Mucosa of rectum (tissue), 2 donors: ENCODE measurements around the gene DAG1.

Source experiments
- H3K27ac ChIP-seq, 2 donors: one replicate each; pipeline ENCODE4 v1.7.0; 2013; ENCODE audit warnings: inconsistent platforms in 2 of 2, low read depth in 2 of 2, low read length in 2 of 2
- H3K27me3 ChIP-seq, 2 donors: one replicate each; pipeline ENCODE4 v1.7.0; 2013; ENCODE audit warnings: low read length in 2 of 2; ENCODE audit not compliant: control insufficient read depth in 2 of 2, insufficient read depth in 2 of 2
- H3K36me3 ChIP-seq, 2 donors: one replicate each; pipeline ENCODE4 v1.7.0; 2013; ENCODE audit warnings: low read length in 2 of 2; ENCODE audit not compliant: control insufficient read depth in 2 of 2, insufficient read depth in 2 of 2
- H3K4me1 ChIP-seq, 2 donors: one replicate each; pipeline ENCODE4 v1.7.0; 2013; ENCODE audit warnings: low read length in 2 of 2, mild to moderate bottlenecking in 1 of 2; ENCODE audit not compliant: control insufficient read depth in 2 of 2, insufficient read depth in 2 of 2
- H3K4me3 ChIP-seq, 2 donors: one replicate each; pipeline ENCODE4 v1.7.0; 2013; ENCODE audit warnings: low read length in 2 of 2
- H3K9ac ChIP-seq, 2 donors: one replicate each; pipeline ENCODE4 v1.7.0; 2013; ENCODE audit warnings: low read length in 2 of 2, low read depth in 1 of 2, mild to moderate bottlenecking in 1 of 2
- H3K9me3 ChIP-seq, 2 donors: one replicate each; pipeline ENCODE4 v1.7.0; 2013; ENCODE audit warnings: low read length in 2 of 2; ENCODE audit not compliant: control insufficient read depth in 2 of 2
- donor health status: healthy.
- donor health status: Normal muscosa, but diverticular disease.

Gene DAG1

DNA sequence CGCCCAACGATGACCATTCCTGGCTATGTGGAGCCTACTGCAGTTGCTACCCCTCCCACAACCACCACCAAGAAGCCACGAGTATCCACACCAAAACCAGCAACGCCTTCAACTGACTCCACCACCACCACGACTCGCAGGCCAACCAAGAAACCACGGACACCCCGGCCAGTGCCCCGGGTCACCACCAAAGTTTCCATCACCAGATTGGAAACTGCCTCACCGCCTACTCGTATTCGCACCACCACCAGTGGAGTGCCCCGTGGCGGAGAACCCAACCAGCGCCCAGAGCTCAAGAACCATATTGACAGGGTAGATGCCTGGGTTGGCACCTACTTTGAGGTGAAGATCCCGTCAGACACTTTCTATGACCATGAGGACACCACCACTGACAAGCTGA lies 61.6 kb downstream of the DAG1 start:
- H3K27me3 ChIP-seq = no peaks in the 10 kb centered on the region
- H3K27ac ChIP-seq = no peak overlapping the region
- no peaks in the 10 kb centered on the region for H3K4me1 ChIP-seq
- no peaks in the 10 kb centered on the region for H3K9me3 ChIP-seq
- no peak overlapping the region for H3K4me3 ChIP-seq
- H3K9ac ChIP-seq = no peak overlapping the region
- H3K36me3 ChIP-seq = peaks cover 29 to 32% of the 10 kb centered on the region in 2 donors

DNA sequence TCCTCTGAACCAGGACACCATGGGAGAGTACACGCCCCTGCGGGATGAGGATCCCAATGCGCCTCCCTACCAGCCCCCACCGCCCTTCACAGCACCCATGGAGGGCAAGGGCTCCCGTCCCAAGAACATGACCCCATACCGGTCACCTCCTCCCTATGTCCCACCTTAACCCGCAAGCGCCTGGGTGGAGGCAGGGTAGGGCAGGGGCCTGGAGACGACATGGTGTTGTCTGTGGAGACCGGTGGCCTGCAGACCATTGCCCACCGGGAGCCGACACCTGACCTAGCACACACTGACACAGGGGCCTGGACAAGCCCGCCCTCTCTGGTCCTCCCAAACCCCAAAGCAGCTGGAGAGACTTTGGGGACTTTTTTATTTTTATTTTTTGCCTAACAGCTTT lies 63.0 kb downstream of the DAG1 start:
- H3K9me3 ChIP-seq = no peaks in the 10 kb centered on the region
- no peaks in the 10 kb centered on the region for H3K4me1 ChIP-seq
- no peak overlapping the region for H3K9ac ChIP-seq
- no peak overlapping the region for H3K27ac ChIP-seq
- H3K4me3 ChIP-seq = no peak overlapping the region
- H3K36me3 ChIP-seq = peaks cover 29 to 32% of the 10 kb centered on the region in 2 donors
- no peaks in the 10 kb centered on the region for H3K27me3 ChIP-seq

DNA sequence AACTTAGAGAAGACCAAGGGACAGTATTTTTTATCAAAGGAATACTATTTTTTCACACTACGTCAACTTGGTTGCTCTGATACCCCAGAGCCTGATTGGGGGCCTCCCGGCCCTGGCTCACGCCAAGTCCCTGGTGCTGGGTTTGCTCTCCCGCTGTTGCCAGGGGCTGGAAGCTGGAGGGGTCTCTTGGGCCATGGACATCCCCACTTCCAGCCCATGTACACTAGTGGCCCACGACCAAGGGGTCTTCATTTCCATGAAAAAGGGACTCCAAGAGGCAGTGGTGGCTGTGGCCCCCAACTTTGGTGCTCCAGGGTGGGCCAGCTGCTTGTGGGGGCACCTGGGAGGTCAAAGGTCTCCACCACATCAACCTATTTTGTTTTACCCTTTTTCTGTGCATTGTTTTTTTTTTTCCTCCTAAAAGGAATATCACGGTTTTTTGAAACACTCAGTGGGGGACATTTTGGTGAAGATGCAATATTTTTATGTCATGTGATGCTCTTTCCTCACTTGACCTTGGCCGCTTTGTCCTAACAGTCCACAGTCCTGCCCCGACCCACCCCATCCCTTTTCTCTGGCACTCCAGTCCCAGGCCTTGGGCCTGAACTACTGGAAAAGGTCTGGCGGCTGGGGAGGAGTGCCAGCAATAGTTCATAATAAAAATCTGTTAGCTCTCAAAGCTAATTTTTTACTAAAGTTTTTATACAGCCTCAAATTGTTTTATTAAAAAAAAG lies 63.9 kb downstream of the DAG1 start:
- H3K4me3 ChIP-seq = no peak overlapping the region
- no peak overlapping the region for H3K27ac ChIP-seq
- H3K27me3 ChIP-seq = no peaks in the 10 kb centered on the region
- H3K36me3 ChIP-seq = peaks cover 29 to 32% of the 10 kb centered on the region in 2 donors
- no peaks in the 10 kb centered on the region for H3K4me1 ChIP-seq
- no peak overlapping the region for H3K9ac ChIP-seq
- H3K9me3 ChIP-seq = no peaks in the 10 kb centered on the region

DNA sequence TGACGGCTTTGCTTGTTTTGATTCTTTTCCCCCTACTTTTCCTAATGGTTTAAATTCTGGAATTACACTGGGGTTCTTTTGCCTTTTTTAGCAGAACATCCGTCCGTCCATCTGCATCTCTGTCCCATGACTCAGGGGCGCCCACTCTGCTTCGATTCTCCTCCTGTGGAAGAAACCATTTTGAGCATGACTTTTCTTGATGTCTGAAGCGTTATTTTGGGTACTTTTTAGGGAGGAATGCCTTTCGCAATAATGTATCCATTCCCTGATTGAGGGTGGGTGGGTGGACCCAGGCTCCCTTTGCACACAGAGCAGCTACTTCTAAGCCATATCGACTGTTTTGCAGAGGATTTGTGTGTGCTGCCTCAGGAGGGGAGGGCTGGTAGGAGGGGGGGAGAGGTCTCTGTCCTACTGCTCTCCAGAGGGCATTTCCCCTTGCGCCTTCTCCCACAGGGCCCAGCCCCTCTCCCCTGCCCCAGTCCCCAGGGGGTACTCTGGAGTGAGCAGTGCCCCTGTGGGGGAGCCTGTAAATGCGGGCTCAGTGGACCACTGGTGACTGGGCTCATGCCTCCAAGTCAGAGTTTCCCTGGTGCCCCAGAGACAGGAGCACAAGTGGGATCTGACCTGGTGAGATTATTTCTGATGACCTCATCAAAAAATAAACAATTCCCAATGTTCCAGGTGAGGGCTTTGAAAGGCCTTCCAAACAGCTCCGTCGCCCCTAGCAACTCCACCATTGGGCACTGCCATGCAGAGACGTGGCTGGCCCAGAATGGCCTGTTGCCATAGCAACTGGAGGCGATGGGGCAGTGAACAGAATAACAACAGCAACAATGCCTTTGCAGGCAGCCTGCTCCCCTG lies 64.7 kb downstream of the DAG1 start:
- Histone ChIP-seq H3K4me1 (peaks cover 3% of the 10 kb centered on the region in 2 donors), H3K27ac (no peak overlapping the region), H3K9ac (no peak overlapping the region)

DNA sequence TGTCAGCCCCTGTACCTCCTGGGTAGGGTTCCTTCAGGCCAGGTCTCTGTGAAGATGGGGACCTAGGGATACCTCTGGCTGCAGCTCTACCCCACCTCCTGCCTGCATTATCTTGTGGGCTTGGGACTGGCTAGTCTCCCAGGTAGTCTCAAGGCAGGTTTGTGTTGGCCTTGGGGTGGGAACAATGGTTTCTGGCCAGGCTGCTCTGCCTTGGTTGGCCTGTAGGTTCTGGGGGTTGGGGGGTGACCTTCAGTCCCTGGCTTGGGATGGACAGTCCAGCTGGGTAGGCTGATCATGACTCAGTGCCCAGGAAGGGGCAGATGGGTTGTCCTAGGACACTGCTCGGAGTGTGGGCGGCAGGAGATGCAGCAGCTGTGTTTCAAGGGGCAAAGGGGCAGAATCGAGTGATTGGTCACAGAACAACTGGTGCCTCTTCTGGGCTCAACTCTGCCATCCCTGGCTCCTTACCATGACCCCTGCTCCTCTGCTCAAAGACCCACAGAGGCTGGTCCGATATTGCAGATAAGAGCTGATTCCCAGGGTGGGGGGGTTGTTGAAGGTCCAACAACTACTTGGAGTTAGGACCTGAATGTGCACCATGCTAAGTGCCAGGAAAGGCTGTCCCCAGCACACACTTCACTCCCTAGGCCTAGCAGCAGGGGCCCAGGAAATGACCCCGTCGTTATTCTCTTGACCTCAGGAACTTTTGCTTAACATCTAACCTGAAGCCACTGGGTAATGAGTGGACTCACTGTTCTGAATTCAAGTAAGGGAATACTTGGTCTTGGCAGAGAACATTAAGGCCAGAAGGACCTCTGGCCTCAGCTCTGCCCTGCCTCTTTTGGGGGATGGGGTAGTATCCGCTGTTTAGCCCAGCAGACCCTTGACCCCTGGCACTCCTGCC lies 66.2 kb downstream of the DAG1 start:
- H3K4me1 ChIP-seq = peaks cover 8% of the 10 kb centered on the region in 2 donors
- no peak overlapping the region for H3K27ac ChIP-seq

More for the DNA sequence above, 64.7 kb downstream of the DAG1 start:
- no peaks in the 10 kb centered on the region for H3K9me3 ChIP-seq
- H3K4me3 ChIP-seq = no peak overlapping the region
- no peaks in the 10 kb centered on the region for H3K27me3 ChIP-seq
- peaks cover 29 to 32% of the 10 kb centered on the region in 2 donors for H3K36me3 ChIP-seq

DNA sequence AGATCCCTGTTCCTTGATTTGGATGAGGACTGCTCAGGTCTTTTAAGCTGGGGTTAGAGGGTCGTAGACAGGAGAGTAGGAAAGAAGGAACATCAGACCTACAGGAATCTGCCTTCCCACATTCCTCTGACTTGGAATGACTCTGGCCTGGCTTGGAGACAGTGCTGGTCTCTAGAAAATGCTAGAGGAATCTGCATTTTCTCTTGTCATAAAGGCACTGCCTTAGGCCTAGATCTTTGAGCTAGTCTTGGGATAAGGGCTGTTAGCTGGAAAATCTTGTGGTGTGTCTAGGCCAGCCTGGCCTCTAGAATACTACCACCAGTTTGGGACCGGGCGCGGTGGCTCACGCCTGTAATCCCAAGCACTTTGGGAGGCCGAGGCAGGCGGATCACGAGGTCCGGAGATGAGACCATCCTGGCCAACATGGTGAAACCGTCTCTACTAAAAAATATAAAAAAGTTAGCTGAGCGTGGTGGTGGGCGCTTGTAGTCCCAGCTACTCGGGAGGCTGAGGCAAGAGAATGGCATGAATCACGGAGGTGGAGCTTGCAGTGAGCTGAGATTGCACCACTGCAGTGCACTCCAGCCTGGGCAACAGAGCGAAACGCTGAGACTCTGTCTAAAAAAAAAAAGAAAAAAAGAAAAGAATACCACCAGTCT lies 66.9 kb downstream of the DAG1 start:
- Histone ChIP-seq H3K9ac (no peak overlapping the region), H3K4me1 (peaks cover 8% of the 10 kb centered on the region in 2 donors), H3K27ac (no peak overlapping the region)

More for the DNA sequence above, 66.2 kb downstream of the DAG1 start:
- no peak overlapping the region for H3K9ac ChIP-seq
- H3K9me3 ChIP-seq = no peaks in the 10 kb centered on the region
- H3K4me3 ChIP-seq = no peak overlapping the region
- H3K36me3 ChIP-seq = peaks cover 20 to 23% of the 10 kb centered on the region in 2 donors
- no peaks in the 10 kb centered on the region for H3K27me3 ChIP-seq

DNA sequence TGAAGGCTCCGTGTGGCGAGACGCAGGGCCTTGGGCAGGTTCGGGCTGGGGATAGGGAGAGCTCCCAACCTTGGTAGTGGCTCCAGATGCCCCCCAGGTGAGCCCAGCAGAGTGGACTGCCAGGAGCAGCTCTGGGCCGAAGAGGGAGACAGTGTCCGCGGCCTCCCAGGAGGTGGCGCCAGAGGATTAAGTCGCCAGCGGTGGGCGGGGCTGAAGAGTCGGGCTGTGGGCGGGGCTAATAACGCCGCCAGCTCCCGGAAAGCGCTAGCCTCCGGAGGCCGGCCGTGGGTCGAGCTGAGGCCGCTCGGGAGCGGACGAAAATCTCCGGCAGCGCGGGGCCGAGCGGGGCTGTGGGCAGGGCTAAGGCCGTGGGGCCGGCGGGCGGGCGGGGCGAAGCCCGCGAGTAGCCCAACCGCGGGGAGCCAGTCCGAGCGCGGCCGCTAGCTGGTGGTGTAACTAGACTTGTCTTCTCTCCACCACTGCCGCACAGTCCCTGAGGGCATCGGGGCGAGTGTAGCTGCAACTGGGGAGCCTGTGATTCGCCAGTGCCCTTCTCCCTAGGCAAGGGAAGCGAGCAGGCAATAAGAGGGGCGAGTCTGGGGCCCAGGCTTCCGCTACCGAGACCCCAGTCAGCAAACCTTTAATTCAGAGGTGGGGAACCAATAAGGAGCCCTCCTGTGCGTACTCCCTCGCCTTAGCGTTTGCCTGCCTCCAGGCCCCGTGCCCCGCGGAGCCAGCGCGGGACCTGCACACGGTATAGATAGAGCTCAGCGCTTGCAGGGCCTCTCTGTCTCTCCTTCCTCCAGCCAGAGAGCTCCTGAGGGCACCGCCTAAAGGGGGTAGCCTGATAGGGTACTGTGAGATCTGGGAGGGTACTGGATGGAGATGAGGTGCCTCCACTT lies 69.8 kb downstream of the DAG1 start:
- Histone ChIP-seq H3K9ac (peak overlapping the region; percentile 52 to 68), H3K4me1 (peaks cover 8% of the 10 kb centered on the region in 2 donors), H3K36me3 (no peaks in the 10 kb centered on the region), H3K27ac (peak overlapping the region; percentile 41 to 75), H3K4me3 (peak overlapping the region; percentile 59 to 79), H3K9me3 (no peaks in the 10 kb centered on the region), H3K27me3 (peaks cover 0 to 4% of the 10 kb centered on the region in 2 donors)

More for the DNA sequence above, 66.9 kb downstream of the DAG1 start:
- Histone ChIP-seq H3K4me3 (no peak overlapping the region), H3K27me3 (no peaks in the 10 kb centered on the region), H3K9me3 (no peaks in the 10 kb centered on the region), H3K36me3 (peaks cover 12 to 15% of the 10 kb centered on the region in 2 donors)

DNA sequence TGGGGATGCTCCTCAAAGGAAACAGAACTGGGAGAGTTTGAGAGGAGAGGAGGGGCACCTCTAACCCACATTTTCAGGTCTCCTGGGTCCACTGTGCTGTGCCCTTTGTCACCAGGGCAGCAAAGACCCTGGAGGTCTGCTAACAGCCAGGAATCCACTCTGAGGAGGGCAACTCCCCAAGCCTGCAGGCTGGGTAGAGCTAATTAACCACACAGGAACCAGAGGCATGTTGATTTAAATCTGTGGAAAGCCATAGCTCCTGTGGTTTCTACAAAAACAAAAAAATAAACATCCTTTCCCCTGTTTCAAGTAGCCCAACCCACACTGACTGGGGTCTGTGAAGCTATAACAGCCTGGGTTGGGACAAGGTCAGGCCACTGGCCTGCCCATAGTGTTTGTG lies 82.0 kb downstream of the DAG1 start:
- Histone ChIP-seq H3K9me3 (no peaks in the 10 kb centered on the region), H3K9ac (no peak overlapping the region)

DNA sequence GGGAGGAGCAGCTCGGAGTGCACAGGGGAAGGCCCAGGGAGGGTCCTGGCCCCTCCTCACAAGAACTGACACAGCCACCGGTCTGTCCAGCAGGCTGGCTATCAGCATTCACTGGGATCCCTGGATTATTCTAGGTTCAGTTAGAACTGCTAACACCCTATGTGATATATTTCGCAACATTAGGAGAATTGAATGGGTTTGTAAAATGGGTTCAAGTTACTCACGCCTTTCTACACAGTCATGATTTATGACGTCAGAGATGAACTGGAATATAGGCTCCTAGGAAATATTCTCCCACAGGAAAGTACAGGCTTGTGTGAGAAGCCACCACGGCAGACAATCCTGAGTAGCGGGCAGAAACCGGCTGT lies 83.2 kb downstream of the DAG1 start:
- Histone ChIP-seq H3K27ac (no peak overlapping the region), H3K9me3 (no peaks in the 10 kb centered on the region), H3K9ac (no peak overlapping the region), H3K4me1 (peaks cover 0 to 9% of the 10 kb centered on the region in 2 donors), H3K36me3 (no peaks in the 10 kb centered on the region), H3K27me3 (peaks cover 12 to 22% of the 10 kb centered on the region in 2 donors), H3K4me3 (peak overlapping the region; percentile 58 to 78)

More for the DNA sequence above, 82.0 kb downstream of the DAG1 start:
- Histone ChIP-seq H3K27ac (no peak overlapping the region), H3K4me3 (no peak overlapping the region), H3K4me1 (peaks cover 0 to 9% of the 10 kb centered on the region in 2 donors), H3K27me3 (peaks cover 12 to 19% of the 10 kb centered on the region in 2 donors), H3K36me3 (no peaks in the 10 kb centered on the region)
